MM.1S (cell line): ENCODE measurements around the gene PRPF6.

Experiments used
- DNase-seq: peaks from one replicate; pipeline ENCODE4 v3.0.0-alpha.2; 2015
- H2AFZ ChIP-seq: fragments of 300-600 bp; sonication (generic); 2 replicates; pipeline ENCODE4 v1.6.0; 2016; ENCODE audit warnings: antibody characterized with exemption, low read length
- H3F3A ChIP-seq: fragments of 300-600 bp; sonication (generic); 2 replicates; pipeline ENCODE4 v1.6.1; 2016; ENCODE audit warnings: mild to moderate bottlenecking, antibody characterized with exemption, low read length, moderate library complexity, mixed read lengths; ENCODE audit not compliant: insufficient read depth
- H3K27ac ChIP-seq: fragments of 300-600 bp; sonication (generic); 2 replicates; pipeline ENCODE4 v1.5.1; 2016; ENCODE audit warnings: mild to moderate bottlenecking, low read length
- H3K27me3 ChIP-seq: fragments of 300-600 bp; sonication (generic); replicated peaks from 2 replicates; pipeline ENCODE4 v1.6.0; 2016; ENCODE audit warnings: low read length; ENCODE audit not compliant: insufficient read depth
- H3K36me3 ChIP-seq: fragments of 300-600 bp; sonication (generic); replicated peaks from 2 replicates; pipeline ENCODE4 v1.6.1; 2016; ENCODE audit warnings: mild to moderate bottlenecking, low read length, mixed read lengths; ENCODE audit not compliant: insufficient read depth
- H3K4me1 ChIP-seq: fragments of 300-600 bp; sonication (generic); 2 replicates; pipeline ENCODE4 v1.6.1; 2016; ENCODE audit warnings: low read length, mixed read lengths
- H3K4me2 ChIP-seq: fragments of 300-600 bp; sonication (generic); 2 replicates; pipeline ENCODE4 v1.6.0; 2016; ENCODE audit warnings: low read depth, low read length
- H3K4me3 ChIP-seq: fragments of 300-600 bp; sonication (generic); 2 replicates; pipeline ENCODE4 v1.5.1; 2016; ENCODE audit warnings: low read length, mixed read lengths
- H3K79me2 ChIP-seq: fragments of 300-600 bp; sonication (generic); 2 replicates; pipeline ENCODE4 v1.6.1; 2016; ENCODE audit warnings: mixed run types, low read length, mixed read lengths
- H3K9ac ChIP-seq: fragments of 300-600 bp; sonication (generic); 2 replicates; pipeline ENCODE4 v1.6.1; 2016; ENCODE audit warnings: low read length, mixed read lengths
- H3K9me2 ChIP-seq: fragments of 300-600 bp; sonication (generic); replicated peaks from 2 replicates; pipeline ENCODE4 v1.6.1; 2016; ENCODE audit warnings: mild to moderate bottlenecking, low read length, mixed read lengths; ENCODE audit not compliant: insufficient read depth
- H3K9me3 ChIP-seq: fragments of 300-600 bp; sonication (generic); replicated peaks from 2 replicates; pipeline ENCODE4 v1.6.1; 2016; ENCODE audit warnings: mild to moderate bottlenecking, low read length, mixed read lengths; ENCODE audit not compliant: insufficient read depth
- H4K20me1 ChIP-seq: fragments of 300-600 bp; sonication (generic); 2 replicates; pipeline ENCODE4 v1.6.1; 2016; ENCODE audit warnings: mild to moderate bottlenecking, low read length, moderate library complexity, mixed read lengths; ENCODE audit not compliant: insufficient read depth
- EZH2 ChIP-seq: fragments of 300-600 bp; sonication (generic); optimal IDR thresholded peaks from 2 replicates; pipeline ENCODE3; 2017; ENCODE audit warnings: low read depth, mild to moderate bottlenecking, antibody characterized with exemption, low read length, mixed read lengths
- EZH2phosphoT487 ChIP-seq: fragments of 300-600 bp; sonication (generic); IDR thresholded peaks from 2 replicates; pipeline ENCODE4 v1.6.1; 2018; ENCODE audit warnings: antibody characterized with exemption, low read length
- TF ChIP-seq, protein P1 (sequence below): fragments of 300-600 bp; sonication (generic); IDR thresholded peaks from 2 replicates; pipeline ENCODE4 v1.5.1; 2016; ENCODE audit warnings: antibody characterized with exemption, low read length, mixed read lengths

Gene PRPF6

GRCh38 chr20:64040231-64041039 is 59.5 kb downstream of the PRPF6 start:
- Histone ChIP-seq H3K27me3 (peaks cover 58% of the 10 kb centered on the region), H3F3A (no peaks in the 10 kb centered on the region), H3K4me2 (no peak overlapping the region), H3K9me2 (no peaks in the 10 kb centered on the region), H4K20me1 (no peaks in the 10 kb centered on the region), H3K9me3 (no peaks in the 10 kb centered on the region), H2AFZ (no peak overlapping the region), H3K27ac (no peak overlapping the region), H3K9ac (no peak overlapping the region), H3K4me1 (no peaks in the 10 kb centered on the region), H3K4me3 (no peak overlapping the region), H3K36me3 (no peaks in the 10 kb centered on the region), H3K79me2 (no peaks in the 10 kb centered on the region)
- no peak for DNase-seq
- TF ChIP-seq EZH2 (no peak), EZH2phosphoT487 (no peak)
- TF ChIP-seq, protein P1, sequence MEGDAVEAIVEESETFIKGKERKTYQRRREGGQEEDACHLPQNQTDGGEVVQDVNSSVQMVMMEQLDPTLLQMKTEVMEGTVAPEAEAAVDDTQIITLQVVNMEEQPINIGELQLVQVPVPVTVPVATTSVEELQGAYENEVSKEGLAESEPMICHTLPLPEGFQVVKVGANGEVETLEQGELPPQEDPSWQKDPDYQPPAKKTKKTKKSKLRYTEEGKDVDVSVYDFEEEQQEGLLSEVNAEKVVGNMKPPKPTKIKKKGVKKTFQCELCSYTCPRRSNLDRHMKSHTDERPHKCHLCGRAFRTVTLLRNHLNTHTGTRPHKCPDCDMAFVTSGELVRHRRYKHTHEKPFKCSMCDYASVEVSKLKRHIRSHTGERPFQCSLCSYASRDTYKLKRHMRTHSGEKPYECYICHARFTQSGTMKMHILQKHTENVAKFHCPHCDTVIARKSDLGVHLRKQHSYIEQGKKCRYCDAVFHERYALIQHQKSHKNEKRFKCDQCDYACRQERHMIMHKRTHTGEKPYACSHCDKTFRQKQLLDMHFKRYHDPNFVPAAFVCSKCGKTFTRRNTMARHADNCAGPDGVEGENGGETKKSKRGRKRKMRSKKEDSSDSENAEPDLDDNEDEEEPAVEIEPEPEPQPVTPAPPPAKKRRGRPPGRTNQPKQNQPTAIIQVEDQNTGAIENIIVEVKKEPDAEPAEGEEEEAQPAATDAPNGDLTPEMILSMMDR: no peak

- H3K9me3 ChIP-seq: no peaks in the 10 kb centered on the region
- H3K79me2 ChIP-seq: no peaks in the 10 kb centered on the region
- TF ChIP-seq, protein P1: no peak
- TF ChIP-seq EZH2phosphoT487 (no peak), EZH2 (no peak)
- H3K27ac ChIP-seq: no peak overlapping the region
- no peak for DNase-seq
- H3K4me3 ChIP-seq: no peak overlapping the region
- no peaks in the 10 kb centered on the region for H3K36me3 ChIP-seq
- no peaks in the 10 kb centered on the region for H3F3A ChIP-seq
- no peaks in the 10 kb centered on the region for H3K4me1 ChIP-seq
- peaks cover 66% of the 10 kb centered on the region for H3K27me3 ChIP-seq
- H3K4me2 ChIP-seq: no peak overlapping the region
- H2AFZ ChIP-seq: no peak overlapping the region
- H4K20me1 ChIP-seq: no peaks in the 10 kb centered on the region
- H3K9me2 ChIP-seq: no peaks in the 10 kb centered on the region
- H3K9ac ChIP-seq: no peak overlapping the region
Observed at GRCh38 chr20:64041040-64041780, 60.3 kb downstream of the PRPF6 start.

DNA sequence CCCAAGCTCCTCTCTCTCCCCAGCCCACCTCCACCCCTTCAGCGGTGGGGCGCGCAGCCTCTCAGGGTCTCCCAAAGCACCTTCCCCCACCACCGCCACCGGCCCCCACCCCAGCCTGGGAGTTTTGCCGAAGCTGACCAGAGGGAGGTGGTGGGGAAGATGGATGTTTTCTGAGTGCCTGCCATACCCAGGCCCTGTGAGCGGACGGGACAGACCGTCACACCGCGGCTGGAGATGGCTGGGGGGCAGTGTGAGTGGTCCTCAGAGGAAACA is 60.8 kb downstream of the PRPF6 start:
- Histone ChIP-seq H3K79me2 (no peaks in the 10 kb centered on the region), H3K9me3 (no peaks in the 10 kb centered on the region), H3K9me2 (no peaks in the 10 kb centered on the region), H3K4me3 (no peak overlapping the region; the same call in 1 of the 2 replicates), H3K36me3 (no peaks in the 10 kb centered on the region), H3K4me2 (peak overlapping the region; percentile 92; the same call in 1 of the 2 replicates), H3K4me1 (no peaks in the 10 kb centered on the region), H4K20me1 (no peaks in the 10 kb centered on the region), H3F3A (no peaks in the 10 kb centered on the region), H2AFZ (peak overlapping the region; percentile 70; the same call in 1 of the 2 replicates), H3K9ac (no peak overlapping the region), H3K27ac (no peak overlapping the region), H3K27me3 (peaks cover 71% of the 10 kb centered on the region)
- DNase-seq: no peak
- TF ChIP-seq EZH2phosphoT487: no peak
- no peak for TF ChIP-seq EZH2
- TF ChIP-seq, protein P1: no peak
